HepG2 (cell line): ENCODE results near the gene NAGS. TPM values are rescaled to one million over a fixed set of nuclear protein-coding genes. Genes with fewer than 3 reads are reported as not detected.

Experiments
- ATAC-seq: fragments of 200-7000 bp; cut with Tn5 transposase; 3 replicates; pipeline ENCODE4 v1.9.1; 2020; ENCODE audit warnings: mild to moderate bottlenecking, moderate library complexity
- BruUV-seq: library from RNA; stranded (reverse); fragments of 400-500 nt; replicated peaks from 2 replicates; lab custom pipeline; 2021; lab: Mats Ljungman, UMichigan
- CTCF ChIA-PET: fragments of 300-600 bp; formaldehyde crosslinking; extraction: SDS; loops from one replicate; lab custom pipeline; 2021; ENCODE audit warnings: low total read pairs, inconsistent platforms, low intra/inter-chr PET ratio; lab: Yijun Ruan, JAX
- POLR2A ChIA-PET: fragments of 350-600 bp; sonication (Branson Sonifier 250); formaldehyde crosslinking; loops from one replicate; lab custom pipeline; 2020; ENCODE audit warnings: antibody characterized with exemption, inconsistent platforms; lab: Yijun Ruan, JAX
- DNase-seq: peaks from one replicate; pipeline ENCODE4 v3.0.0-alpha.2; 2015; ENCODE audit warnings: low spot score
- FAIRE-seq: peaks from 3 replicates; lab custom pipeline; 2011; peaks lifted over from hg19 to GRCh38; lab: Jason Lieb, UNC
- H2AFZ ChIP-seq: one replicate; pipeline ENCODE4 v1.6.1; 2011; ENCODE audit warnings: low read length, inconsistent platforms
- H3K27ac ChIP-seq: fragments of 300-600 bp; 3 replicates; pipeline ENCODE4 v1.8.0; 2011; ENCODE audit warnings: mixed run types, mild to moderate bottlenecking, mixed read lengths, low read length, inconsistent platforms; ENCODE audit not compliant: insufficient read depth; ENCODE audit errors: extremely low read length
- H3K27me3 ChIP-seq, 2 experiments: fragments of 200-600 bp in 1 of 2; 2 replicates in 1 of 2; 3 replicates in 1 of 2; pipeline versions ENCODE4 v1.6.0 to v1.8.0; 2011; ENCODE audit warnings: low read length in 2 of 2, mild to moderate bottlenecking in 2 of 2, moderate library complexity in 2 of 2, inconsistent platforms in 1 of 2; ENCODE audit not compliant: insufficient read depth in 2 of 2, control insufficient read depth in 1 of 2
- H3K36me3 ChIP-seq, 2 experiments: fragments of 200-600 bp in 1 of 2; replicated peaks in 1 of 2; 2 replicates in 1 of 2; 3 replicates in 1 of 2; pipeline versions ENCODE4 v1.5.1 to v1.8.0; 2011; ENCODE audit warnings: low read length in 2 of 2, inconsistent platforms in 1 of 2; ENCODE audit not compliant: insufficient read depth in 2 of 2, control insufficient read depth in 1 of 2
- H3K4me1 ChIP-seq: 2 replicates; pipeline ENCODE4 v1.5.1; 2012; ENCODE audit warnings: low read length, inconsistent platforms; ENCODE audit not compliant: insufficient read depth
- H3K4me2 ChIP-seq: 2 replicates; pipeline ENCODE4 v1.6.0; 2011; ENCODE audit warnings: low read depth, low read length, inconsistent platforms
- H3K4me3 ChIP-seq, 3 experiments: fragments of 200-600 bp in 1 of 3; sonication (generic), shearing (Covaris generic) in 1 of 3; replicated peaks in 1 of 3; 2 replicates each; pipeline ENCODE4 v1.5.1; 2011 to 2016; ENCODE audit warnings: low read length in 3 of 3, inconsistent platforms in 2 of 3, low read depth in 2 of 3, mild to moderate bottlenecking in 2 of 3, control low read depth in 1 of 3, mixed read lengths in 1 of 3; ENCODE audit not compliant: insufficient read depth in 1 of 3
- H3K79me2 ChIP-seq: one replicate; pipeline ENCODE4 v1.6.1; 2011; ENCODE audit warnings: low read length, inconsistent platforms; ENCODE audit not compliant: insufficient read depth
- H3K9ac ChIP-seq: 2 replicates; pipeline ENCODE4 v1.6.0; 2011; ENCODE audit warnings: mild to moderate bottlenecking, low read depth, low read length, inconsistent platforms; ENCODE audit not compliant: insufficient read depth
- H3K9me3 ChIP-seq: 2 replicates; pipeline ENCODE4 v1.5.1; 2012; ENCODE audit warnings: mild to moderate bottlenecking, low read length
- H4K20me1 ChIP-seq: 2 replicates; pipeline ENCODE4 v1.6.0; 2011; ENCODE audit warnings: inconsistent platforms, mild to moderate bottlenecking, low read length, moderate library complexity; ENCODE audit not compliant: insufficient read depth
- AGO2 ChIP-seq: fragments of 200-400 bp; formaldehyde crosslinking; optimal IDR thresholded peaks from 2 replicates; pipeline ENCODE3; 2017; ENCODE audit warnings: mild to moderate bottlenecking, low read depth, low read length, moderate library complexity
- KDM2A ChIP-seq: sonication (generic); formaldehyde crosslinking; IDR thresholded peaks from 2 replicates; pipeline ENCODE4 v1.4.0; 2020; ENCODE audit warnings: low read depth, missing genetic modification reagents, borderline replicate concordance
- POLR2A ChIP-seq, 2 experiments: IDR thresholded peaks; 2 replicates each; pipeline ENCODE4 v1.6.1; 2011; ENCODE audit warnings: low read depth in 2 of 2, low read length in 2 of 2, mild to moderate bottlenecking in 1 of 2, moderate library complexity in 1 of 2; ENCODE audit not compliant: insufficient read depth in 1 of 2
- POLR2G ChIP-seq: fragments of 200-400 bp; formaldehyde crosslinking; IDR thresholded peaks from 2 replicates; pipeline ENCODE4 v1.6.1; 2018; ENCODE audit warnings: mild to moderate bottlenecking, low read depth, low read length, moderate library complexity
- STAT6 ChIP-seq: sonication (generic); formaldehyde crosslinking; IDR thresholded peaks from 2 replicates; pipeline ENCODE4 v1.4.0; 2020; ENCODE audit warnings: missing genetic modification reagents, mild to moderate bottlenecking, borderline replicate concordance
- ZNF792 ChIP-seq: IDR thresholded peaks from 2 replicates; pipeline ENCODE4 v1.6.1; 2016
- WGBS: methylation state at CpG from one replicate; pipeline ENCODE4 v1.1.6; 2017; ENCODE audit warnings: low lambda C conversion rate; 5-methylcytosine and 5-hydroxymethylcytosine counted together
- in situ Hi-C: cut with HindIII; loops from 2 replicates; pipeline ENCODE4 v1.10.0; 2017; ENCODE audit warnings: low pct_unique_long_range_greater_than_20kb; ENCODE audit not compliant: extremely low pct_ligation_motif_present
- intact Hi-C: fragments of 100-400 bp; cut with micrococcal nuclease; formaldehyde crosslinking; loops from one replicate; pipeline ENCODE4 v1.10.0; 2022; ENCODE audit not compliant: unreplicated experiment
- polyA plus RNA-seq, 8 experiments: library from polyadenylated mRNA; depleted of rRNA in 3 of 8; stranded (reverse) in 7 of 8; unstranded in 1 of 8; fragments of >200 nt; fragmentation: Illumina TruSeq in 4 of 8; extraction: Trizol in 4 of 8; gene quantifications; 2 replicates each; pipeline versions ENCODE4 v1.2.1 to v1.2.3, GENCODE V29; 2011 to 2016; ENCODE audit warnings: low read depth in 4 of 8, missing spikeins in 1 of 8, mixed read lengths in 1 of 8; ENCODE audit not compliant: insufficient read depth in 1 of 8
- total RNA-seq, 5 experiments: library from RNA; depleted of rRNA; stranded (reverse); fragments of >200 nt; fragmentation: Illumina TruSeq; extraction: Trizol; gene quantifications; 2 replicates each; pipeline ENCODE4 v1.2.3, GENCODE V29; 2016; ENCODE audit warnings: low read depth in 1 of 5
- TF ChIP-seq, protein P1 (sequence below): sonication (generic); formaldehyde crosslinking; IDR thresholded peaks from 2 replicates; pipeline ENCODE4 v1.4.0; 2020; ENCODE audit warnings: missing genetic modification reagents

NAGS gene
- total and polyA plus RNA-seq, 2 of the 13 experiments (the other 11 are each of a cell fraction or from before 2014, with no cell fraction given): 4.3 to 5.1 TPM

GRCh38 chr17:44023545-44024270, 19.3 kb downstream of the NAGS start (continued):
- TF ChIP-seq, protein P1, sequence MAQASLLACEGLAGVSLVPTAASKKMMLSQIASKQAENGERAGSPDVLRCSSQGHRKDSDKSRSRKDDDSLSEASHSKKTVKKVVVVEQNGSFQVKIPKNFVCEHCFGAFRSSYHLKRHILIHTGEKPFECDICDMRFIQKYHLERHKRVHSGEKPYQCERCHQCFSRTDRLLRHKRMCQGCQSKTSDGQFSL (CRISPR knock-in tag): no peak

DNA sequence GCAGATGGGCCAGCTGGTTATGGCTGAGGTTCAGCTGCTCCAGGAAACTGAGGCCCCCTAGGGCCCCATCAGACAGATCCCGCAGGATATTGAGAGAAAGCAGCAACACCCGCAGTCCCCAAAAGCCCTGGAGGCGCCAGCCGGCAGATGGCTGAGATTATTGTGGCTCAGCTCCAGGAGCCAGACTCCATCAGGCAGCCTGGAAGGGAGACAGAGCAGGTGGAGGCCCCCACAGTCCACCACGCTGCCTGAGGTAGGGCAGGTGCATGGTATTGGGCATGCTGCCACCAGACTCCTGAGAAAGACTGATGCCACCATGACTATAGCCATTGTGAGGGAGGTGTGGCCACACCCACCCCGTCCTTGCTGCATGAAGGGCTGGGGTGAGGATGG, 19.8 kb downstream of the NAGS start:
- H4K20me1 ChIP-seq: no peaks in the 10 kb centered on the region
- no peaks in the 10 kb centered on the region for H3K9me3 ChIP-seq
- H3K4me1 ChIP-seq: no peaks in the 10 kb centered on the region
- no peak overlapping the region for H3K9ac ChIP-seq
- H3K36me3 ChIP-seq: peaks cover 2 to 12% of the 10 kb centered on the region in 2 experiments; a peak in 3 of 5 replicates
- TF ChIP-seq POLR2A (IDR thresholded peaks at IDR 0.05; ENCODE audit: insufficient read depth in 1 of 2, low read depth in 2 of 2, low read length in 2 of 2) (0 out of 4 replicates have a peak, but pooled peaks of 1 of the 2 experiments have one; percentile 35), KDM2A (CRISPR knock-in tag) (0 out of 2 replicates have a peak, but pooled peaks have one; percentile 7), ZNF792 (CRISPR knock-in tag) (no peak), POLR2G (0 out of 2 replicates have a peak, but pooled peaks have one; percentile 0), AGO2 (peak; percentile 45), STAT6 (no peak)
- BruUV-seq: no TSS peak
- FAIRE-seq (no peak), DNase-seq (no peak), ATAC-seq (peak; percentile 29)
- intact Hi-C loops: no loop called here
- no peaks in the 10 kb centered on the region for H3K79me2 ChIP-seq
- no peak overlapping the region for H3K27ac ChIP-seq
- no peaks in the 10 kb centered on the region for H3K27me3 ChIP-seq
- H2AFZ ChIP-seq: no peak overlapping the region
- no peak overlapping the region for H3K4me3 ChIP-seq
- no peak overlapping the region for H3K4me2 ChIP-seq
- ChIA-PET POLR2A (interaction anchor here (0.7 kb wide), 1 partner anchor 751 kb away, joined by 3 read pairs; no protein-coding TSS in a partner anchor), CTCF (no interaction called here)
- 92% methylated on average over 4 of the region's 6 CpGs for WGBS
- in situ Hi-C loops: no loop called here
